HG03460 (cell line): ENCODE data around the gene YWHAQ.
"Not testable (repeated sequence)": the region's sequence is repeated elsewhere in the genome, so short reads cannot be mapped to it uniquely, and the experiment has no call there.

Experiments used
- ATAC-seq: cut with Tn5 transposase; IDR thresholded peaks from one replicate; pipeline ENCODE4 v1.9.1; 2021; ENCODE audit not compliant: unreplicated experiment

YWHAQ gene

DNA sequence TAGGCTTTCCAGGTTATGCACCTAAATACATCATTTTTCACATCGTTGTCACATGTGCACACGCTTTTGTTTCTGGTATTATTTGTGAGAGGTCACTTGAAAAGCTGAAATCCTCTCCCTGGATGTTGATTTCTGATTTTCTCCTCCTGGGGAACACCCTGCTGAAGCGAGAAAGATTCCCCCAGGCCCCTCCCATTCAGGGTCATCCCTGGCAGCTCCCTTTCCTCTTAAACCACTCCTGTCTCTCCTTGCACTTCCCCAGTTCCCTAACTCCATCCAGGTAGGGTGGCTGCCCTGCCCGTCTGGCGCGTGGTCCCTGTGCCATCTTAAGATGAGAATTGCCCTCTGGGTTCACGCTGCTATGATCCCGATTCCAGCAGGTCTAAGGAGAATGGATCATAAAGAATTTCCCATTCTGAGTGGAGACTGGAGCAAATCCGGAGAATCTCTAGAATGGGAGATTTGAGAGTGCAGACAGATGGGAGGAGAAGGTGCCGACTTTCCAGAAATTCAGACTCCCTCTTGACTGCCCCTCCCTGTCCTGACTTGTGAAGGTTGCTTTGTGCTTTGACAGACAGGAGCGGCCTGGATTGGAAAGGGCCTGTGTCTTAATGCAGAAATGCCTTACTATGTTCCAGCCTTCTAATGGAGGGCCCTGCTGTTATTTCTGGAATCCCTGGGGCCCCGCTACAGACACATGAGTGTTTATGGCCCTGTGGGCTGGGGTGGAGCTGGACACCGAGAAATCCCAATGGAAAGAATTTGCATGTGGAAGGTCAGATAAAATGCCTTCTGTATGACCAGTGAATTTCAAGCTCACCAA is 1.3 kb upstream of the YWHAQ start:
- ATAC-seq = no peak

DNA sequence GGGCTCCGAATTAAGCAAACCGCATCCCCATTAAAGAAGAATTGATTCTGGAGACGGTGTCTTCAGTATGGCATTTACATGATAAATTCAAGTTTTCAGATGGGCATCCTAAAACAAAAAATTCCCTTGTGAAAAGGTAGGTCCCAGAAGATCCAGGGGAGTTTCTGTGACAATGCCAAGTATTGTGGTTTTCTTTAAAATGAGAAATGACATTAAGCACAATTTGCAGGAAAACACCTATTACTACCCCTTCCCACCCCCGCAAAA is 689 bp upstream of the YWHAQ start:
- ATAC-seq = no peak

DNA sequence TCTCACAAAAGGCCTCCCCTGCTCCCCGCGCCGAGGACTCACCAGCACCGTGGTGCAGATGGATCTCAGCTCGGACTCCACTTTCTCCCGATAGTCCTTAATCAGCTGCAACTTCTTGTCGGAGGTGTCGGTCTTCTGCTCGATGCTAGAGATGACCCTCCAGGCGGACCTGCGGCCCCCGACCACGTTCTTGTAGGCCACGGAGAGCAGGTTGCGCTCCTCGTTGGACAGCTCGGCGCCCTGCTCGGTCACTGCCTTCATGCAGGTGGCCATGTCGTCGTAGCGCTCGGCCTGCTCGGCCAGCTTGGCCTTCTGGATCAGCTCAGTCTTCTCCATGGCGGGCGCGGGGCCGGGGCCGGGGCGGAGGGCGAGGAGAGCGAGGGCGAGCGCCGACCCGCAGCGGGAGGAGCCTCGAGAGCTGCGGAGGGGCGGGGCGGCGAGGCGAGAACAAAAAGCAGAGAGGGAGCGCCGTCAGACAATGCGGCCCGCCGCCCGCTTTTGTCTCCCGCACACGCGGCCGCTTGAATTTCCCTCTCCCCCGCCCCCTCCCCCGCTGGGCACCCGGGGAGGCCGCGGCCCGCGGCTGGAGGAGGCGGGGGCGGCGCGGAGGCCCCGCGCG is 571 bp downstream of the YWHAQ start:
- ATAC-seq = peak; percentile 42

DNA sequence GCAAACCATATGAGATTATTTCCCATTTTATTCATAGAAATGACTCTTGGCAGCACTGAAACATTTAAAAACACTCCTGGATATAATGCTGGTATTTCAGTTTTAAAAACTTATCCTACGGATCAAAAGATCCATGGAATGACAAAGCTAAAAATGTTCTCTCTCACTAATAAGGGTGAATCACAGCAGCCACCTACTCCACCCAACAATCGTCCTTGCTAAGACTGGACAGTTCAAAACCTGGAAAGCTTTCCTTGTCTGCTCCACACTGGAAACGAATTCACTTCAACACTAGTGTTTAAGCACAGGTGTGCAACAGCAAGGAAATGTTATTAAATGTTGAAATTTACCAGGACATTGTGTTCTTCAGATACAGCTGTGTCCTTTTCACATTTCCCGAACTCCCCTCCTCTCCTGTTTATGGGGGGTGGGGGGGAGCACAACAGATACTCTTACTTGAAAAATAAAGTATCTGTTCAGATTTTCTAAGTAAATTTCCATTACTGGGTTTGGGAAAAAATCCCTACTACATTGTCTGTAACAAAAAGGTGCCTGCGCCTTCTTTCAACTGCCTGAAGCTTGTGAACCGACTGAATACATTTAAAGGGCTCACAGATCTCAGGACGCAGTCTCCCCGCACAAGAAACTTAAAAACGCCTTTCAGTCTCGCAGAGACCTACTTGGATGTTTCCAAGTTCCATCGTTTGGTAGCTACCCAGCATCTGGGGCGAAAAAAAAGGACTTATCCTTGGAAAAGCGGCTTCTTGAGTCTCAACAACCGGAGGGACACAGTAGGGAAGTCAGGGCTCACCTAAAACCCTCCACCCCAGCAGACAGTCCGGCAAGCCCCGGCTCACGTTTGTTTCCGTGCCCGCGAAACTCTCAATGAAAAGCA is 1.3 kb downstream of the YWHAQ start:
- no peak for ATAC-seq

DNA sequence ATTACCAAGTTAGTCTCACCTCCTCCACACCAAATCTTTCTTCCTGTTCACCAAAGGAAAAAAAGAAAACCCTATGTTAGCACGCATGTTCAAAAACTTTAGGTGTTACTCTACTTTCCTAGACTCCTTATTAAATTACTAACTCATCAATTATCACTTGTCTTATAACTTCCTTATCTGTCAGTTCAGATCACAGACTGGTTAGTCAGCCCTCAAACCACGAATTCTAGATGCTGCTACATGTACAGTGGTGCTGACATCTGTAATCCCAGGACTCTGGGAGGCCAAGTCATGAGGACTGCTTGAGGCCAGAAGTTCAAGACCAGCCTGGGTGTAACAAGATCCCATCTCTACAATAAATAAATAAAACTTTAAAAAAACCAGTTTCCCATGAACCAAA is 3.5 kb downstream of the YWHAQ start:
- no peak for ATAC-seq

DNA sequence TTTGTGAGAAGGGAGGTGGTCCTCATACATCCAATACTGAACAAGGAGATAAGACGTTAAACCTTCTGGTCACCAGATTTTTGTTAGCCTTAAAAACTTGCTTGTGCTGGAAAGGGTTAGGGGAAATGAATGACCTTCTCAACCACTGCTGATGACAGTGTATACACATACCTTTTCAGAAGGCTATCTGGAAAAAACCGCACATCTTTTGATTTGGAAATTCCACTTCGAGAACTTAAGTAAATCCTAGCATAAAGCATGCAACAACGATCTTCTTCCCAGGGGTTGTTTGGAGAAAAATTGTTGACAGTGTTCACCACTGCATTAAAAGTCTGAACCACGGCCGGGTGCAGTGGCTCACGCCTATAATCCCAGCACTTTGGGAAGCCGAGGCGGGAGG is 7.6 kb downstream of the YWHAQ start:
- no peak for ATAC-seq

DNA sequence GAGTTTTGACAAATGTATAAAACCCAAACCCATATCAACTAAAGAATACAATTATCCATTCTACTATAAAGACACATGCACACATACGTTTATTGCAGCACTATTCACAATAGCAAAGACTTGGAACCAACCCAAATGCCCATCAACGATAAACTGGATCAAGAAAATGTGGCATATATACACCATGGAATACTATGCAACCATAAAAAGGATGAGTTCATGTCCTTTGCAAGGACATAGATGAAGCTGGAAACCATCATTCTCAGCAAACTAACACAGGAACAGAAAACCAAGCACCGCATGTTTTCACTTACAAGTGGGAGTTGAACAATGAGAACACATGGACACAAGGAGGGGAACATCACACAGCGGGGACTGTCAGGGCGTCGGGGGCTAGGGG is 9.1 kb downstream of the YWHAQ start:
- not testable (repeated sequence) for ATAC-seq

DNA sequence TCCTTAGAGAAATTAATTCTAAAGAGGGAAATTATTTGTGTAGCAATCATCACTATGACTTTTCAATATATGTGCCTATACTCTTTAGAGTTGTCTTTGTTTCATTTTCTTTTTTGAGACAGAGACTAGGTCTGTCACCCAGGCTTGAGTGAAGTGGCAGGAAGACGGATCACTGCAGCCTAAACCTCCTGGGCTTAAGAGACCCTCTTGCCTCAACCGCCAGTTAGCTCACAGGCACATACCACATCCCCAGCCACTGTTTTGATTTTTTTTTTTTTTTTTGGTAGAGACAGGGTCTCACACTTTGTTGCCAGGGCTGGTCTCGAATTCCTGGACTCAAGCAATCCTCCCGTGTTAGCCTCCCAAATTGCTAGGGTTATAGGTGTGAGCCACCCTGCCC is 12.4 kb downstream of the YWHAQ start:
- no peak for ATAC-seq

DNA sequence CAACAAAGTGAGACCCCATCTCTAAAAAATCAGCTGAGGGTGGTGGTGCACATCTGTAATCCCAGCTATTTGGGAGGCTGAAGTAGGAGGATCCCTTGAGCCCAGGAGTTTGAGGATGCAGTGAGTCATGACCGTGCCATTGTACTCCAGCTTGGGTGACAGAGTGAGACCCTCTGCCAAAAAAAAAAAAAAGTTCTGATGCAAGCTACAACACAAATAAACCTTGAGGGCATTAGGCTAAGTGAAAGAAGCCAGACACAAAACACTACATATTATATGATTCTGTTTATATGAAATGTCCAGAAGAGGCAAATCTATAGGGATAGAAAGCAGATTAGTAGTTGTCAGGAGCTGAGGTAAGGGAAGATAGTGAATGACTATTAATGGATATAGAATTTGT is 13.0 kb downstream of the YWHAQ start:
- ATAC-seq = no peak

DNA sequence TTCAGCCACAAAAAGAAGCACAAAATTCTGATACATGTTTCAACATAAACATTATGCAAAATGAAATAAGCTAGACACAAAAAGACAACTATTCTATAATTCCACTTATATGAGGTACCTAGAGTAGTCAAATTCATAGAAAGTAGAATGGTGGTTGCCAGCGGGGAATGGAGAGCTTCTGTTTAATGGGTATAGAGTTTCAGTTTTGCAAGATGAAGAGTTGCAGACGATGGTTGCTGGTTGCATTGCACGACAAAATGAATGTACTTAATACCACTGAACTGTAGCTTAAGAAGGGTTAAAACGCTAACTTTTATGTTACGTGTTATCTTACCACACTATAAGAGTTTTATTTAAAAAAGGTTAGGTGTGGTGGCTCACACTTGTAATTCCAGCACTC is 13.5 kb downstream of the YWHAQ start:
- no peak for ATAC-seq

DNA sequence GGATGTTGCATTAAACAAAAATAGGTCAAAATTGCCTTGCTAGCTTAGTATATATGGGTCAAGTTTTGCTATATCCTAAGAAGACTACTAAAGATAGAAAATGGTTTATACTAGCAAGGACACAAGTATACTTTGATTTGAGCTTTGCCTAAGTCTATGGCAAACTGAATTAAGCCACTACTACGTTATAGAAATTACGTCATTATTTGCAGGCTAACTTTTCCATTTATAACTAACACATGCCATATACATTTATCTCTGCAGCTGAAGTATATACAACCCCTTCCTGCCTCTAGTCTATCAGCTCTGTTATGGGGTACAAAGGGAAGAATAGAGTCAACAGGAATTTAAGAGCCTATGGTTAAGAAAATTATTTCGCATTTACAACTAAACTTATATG is 16.2 kb downstream of the YWHAQ start:
- ATAC-seq = no peak

DNA sequence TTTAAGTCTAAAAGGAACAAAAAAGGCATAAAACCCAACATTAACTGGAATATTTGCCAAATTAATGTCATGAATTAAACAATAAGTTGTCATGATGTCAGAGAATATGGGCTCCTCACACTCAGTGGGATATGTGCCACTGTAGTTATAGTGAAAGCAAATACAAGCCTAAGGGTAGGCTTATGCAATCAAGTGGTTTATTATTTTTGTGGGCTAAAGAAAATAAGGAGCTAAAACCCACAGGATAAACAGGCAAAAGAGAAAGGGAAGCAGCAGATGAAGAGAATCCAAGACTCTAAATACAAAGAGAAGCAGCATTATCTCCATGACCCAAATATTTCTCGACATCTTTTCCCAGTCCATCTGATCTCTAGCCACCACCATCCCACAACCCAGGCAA is 17.5 kb downstream of the YWHAQ start:
- ATAC-seq = no peak

DNA sequence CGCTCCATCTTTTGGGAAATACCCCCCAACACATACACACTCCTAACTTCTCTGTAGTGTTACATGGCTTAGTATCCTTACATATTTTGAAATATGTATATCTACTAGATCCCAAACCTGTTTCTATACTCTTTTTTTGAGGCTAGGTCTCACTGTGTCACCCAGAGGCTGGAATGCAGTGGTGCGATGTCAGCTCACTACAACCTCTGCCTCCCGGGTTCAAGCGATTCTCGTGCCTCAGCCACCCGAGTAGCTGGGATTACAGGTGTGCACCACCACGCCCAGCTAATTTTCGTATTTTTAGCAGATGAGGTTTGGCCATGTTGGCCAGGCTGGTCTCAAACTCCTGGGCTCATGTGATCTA is 19.3 kb downstream of the YWHAQ start:
- not testable (repeated sequence) for ATAC-seq

DNA sequence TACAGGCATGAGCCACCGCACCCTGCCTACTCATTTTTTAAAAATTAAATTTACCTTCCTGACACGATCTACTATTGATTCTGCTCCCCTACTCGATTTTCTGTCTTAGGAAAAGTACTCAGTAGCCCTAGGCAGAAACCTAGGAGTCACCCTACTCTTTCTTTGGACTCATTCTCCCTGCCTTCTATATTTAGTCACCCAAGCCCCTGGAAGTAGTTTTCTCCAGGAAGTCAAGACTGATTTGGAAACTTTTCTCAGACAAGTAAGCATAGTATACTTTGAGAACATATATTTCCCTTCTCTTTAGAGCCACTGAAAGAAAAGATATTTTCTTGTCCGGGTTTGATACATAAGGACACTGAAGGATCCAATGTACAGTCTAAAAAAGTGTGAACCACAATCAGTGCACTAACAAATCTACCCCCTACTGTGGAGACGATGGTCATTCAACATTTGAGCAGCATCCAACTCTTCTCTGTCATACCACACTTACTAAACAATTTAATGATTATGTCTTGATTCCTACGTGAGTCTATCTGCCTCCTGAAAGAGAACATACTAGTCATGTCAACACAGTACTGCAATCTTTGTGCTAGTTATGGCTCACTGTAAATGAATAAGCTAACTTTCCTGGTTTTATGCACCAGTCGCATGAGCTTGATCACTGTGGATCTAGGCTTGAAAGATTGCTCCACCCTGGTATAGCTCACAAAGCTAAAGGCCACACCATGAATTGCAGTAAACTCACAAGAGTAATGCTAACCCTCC is 19.8 kb downstream of the YWHAQ start:
- ATAC-seq = no peak

DNA sequence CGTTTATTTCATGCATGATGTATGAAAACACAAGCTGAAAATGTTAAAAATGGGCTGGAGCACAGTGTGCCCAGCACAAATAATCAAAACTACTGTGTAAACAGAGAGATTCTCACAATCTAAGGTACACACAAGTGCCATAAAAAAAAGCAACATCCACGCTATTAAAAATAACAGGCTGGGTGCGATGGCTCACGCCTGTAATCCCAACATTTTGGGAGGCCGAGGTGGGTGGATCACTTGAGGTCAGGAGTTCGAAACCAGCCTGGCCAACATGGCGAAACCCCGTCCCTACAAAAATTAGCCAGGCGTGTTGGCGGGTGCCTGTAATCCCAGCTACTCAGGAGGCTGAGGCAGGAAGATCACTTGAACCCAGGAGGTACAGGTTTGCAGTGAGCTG is 22.3 kb downstream of the YWHAQ start:
- ATAC-seq = peak; percentile 10

DNA sequence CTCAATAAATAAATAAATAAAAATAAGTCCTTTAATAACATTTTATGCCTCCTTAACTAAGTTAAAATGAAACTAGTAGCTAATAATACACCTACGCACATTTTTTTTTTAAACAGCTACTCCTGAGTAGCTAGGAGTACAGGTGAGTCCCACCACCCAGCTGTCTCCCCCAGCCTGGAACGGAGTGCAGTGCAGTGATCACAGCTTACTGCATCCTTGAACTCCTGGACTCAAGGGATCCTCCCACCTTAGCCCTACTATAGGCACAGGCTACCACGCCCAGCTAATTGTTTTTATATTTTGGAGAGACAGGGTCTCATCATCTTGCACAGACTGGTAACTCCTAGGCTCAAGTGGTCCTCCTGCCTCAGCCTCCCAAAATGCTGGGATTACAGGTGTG is 28.4 kb downstream of the YWHAQ start:
- ATAC-seq = no peak

DNA sequence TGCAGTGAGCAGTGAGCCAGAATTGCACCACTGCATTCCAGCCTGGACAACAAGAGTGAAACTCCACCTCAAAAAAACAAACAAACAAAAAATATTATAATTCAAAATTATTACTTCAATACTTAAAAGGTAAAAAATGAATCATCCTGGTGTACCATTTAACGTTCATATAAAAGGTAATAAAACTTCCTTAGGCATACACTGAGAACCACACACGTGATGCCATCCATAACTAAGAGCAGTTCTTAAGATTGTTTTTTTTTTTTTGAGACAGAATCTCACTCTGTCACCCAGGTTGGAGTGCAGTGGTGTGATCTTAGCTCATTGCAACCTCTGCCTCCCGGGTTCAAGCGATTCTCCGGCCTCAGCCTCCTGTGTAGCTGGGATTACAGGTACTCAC is 29.4 kb downstream of the YWHAQ start:
- ATAC-seq = no peak

DNA sequence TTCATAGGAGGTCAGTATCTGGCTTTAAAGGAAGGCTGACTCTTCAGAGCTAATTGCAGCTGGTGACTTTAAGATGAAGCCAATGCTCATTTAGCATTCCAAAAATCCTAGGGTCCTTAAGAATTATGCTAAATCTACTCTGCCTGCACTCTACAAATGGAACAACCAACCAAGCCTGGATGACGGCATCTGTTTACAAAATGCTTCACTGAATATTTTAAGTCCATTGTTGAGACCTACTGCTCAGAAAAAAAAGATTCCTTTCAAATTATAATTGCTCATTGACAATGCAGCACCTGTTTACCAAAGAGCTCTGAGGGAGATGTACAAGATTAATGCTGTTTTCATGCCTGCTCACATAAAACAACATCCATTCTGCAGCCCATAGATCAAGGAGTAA is 31.4 kb downstream of the YWHAQ start:
- no peak for ATAC-seq

DNA sequence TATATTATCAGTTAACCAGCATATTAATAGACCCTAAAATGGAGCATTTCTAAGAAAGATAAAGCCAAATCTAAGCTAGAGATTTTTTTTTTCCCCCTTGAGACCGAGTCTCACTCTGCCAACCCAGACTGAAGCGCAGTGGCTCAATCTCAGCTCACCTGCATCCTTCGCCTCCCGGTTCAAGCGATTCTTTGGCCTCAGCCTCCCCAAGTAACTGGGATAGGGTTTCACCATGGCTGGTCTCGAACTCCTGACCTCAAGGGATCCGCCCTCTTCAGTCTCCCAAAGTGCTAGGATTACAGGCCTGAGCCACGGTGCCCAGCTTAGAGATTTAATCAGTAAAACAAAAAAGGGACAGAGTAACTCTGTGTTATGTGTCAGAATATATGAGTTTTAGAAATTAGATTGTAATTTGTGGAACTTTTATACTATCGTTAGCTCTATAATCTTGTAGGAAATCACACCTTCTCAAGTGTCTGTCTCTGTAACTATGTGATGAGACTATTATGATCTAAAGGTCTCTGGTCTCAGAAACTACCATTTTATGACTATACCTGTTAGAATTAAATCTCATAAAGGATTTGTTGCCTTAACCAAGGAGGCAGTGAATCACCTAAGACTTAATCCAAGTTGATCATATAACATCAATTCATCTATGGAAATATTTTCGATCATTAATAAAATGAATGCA is 34.0 kb downstream of the YWHAQ start:
- no peak for ATAC-seq

DNA sequence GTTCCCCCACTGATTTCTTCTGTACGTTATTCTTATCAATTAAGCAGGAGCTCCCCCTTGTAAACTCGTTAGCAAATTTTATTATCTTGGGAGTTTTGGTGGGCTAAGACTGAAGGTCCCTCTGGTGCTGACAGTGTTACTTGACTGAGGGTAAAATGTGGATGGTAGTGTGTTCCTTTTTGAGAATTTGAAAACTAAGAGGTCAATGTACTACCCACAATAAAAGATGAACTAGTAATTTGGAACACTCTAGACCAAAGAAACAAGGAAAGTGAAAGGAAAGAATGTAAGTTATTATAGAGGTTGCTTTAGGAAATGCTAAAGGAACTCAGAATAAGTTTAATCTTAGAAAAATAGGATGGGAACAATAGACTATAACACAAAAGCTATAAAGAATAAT is 35.1 kb downstream of the YWHAQ start:
- ATAC-seq = no peak

DNA sequence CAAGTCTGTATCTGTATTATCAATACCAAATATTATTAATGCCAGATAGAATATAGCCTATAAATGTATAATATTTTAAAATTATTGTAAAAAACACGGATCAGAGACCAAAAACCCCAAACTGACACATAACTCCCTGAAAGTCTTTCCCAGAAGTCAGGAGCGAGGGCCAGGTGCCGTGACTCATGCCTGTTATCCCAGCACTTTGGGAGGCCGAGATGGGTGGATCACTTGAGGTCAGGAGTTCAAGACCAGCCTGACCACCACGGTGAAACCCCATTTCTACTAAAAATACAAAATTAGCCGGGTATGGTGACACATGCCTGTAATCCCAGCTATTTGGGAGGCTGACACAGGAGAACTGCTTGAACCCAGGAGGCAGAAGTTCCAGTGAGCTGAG is 35.5 kb downstream of the YWHAQ start:
- not testable (repeated sequence) for ATAC-seq
